Breast epithelium (tissue), 3 donors: Measurements from ENCODE around the gene AGBL1.

ENCODE experiments used
- POLR2AphosphoS5 ChIP-seq, 3 donors: sonication (generic); formaldehyde crosslinking; IDR thresholded peaks; one replicate each; pipeline ENCODE4 v1.6.1; 2017; ENCODE audit warnings: antibody characterized with exemption in 3 of 3
- TF ChIP-seq, protein P1 (sequence below), 3 donors: fragments of 450-650 bp; IDR thresholded peaks; one replicate each; pipeline ENCODE4 v1.5.1; 2016 to 2017; ENCODE audit warnings: antibody characterized with exemption in 3 of 3, mild to moderate bottlenecking in 3 of 3, moderate library complexity in 3 of 3

DNA sequence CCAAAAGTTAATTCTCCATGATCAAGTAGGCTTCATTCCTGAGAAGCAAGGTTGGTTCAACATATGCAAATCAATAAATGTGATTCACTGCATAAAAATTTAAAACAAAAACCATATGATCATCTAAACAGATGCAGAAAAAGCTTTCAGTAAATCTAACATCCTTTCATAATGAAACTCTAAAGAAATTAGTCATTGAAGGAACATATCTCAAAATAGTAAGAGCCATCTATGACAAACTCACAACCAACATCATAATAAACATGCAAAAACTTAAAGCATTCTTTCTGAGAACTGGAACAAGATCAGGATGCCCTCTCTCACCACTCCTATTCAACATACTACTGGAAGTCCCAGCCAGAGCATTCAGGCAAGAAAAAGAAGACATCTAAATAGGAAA, 254.1 kb downstream of the AGBL1 start:
- TF ChIP-seq, protein P1, sequence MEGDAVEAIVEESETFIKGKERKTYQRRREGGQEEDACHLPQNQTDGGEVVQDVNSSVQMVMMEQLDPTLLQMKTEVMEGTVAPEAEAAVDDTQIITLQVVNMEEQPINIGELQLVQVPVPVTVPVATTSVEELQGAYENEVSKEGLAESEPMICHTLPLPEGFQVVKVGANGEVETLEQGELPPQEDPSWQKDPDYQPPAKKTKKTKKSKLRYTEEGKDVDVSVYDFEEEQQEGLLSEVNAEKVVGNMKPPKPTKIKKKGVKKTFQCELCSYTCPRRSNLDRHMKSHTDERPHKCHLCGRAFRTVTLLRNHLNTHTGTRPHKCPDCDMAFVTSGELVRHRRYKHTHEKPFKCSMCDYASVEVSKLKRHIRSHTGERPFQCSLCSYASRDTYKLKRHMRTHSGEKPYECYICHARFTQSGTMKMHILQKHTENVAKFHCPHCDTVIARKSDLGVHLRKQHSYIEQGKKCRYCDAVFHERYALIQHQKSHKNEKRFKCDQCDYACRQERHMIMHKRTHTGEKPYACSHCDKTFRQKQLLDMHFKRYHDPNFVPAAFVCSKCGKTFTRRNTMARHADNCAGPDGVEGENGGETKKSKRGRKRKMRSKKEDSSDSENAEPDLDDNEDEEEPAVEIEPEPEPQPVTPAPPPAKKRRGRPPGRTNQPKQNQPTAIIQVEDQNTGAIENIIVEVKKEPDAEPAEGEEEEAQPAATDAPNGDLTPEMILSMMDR (IDR thresholded peaks at IDR 0.05) = no peak
- TF ChIP-seq POLR2AphosphoS5 (IDR thresholded peaks at IDR 0.05) = no peak
